ENCODE data around the gene CDH13. TPM values are rescaled to one million over a fixed set of nuclear protein-coding genes. Genes with fewer than 3 reads are reported as not detected.
A peak's percentile ranks its signal among the peaks of the same experiment; 100 is the strongest.

The CDH13 gene
- polyA plus RNA-seq, 1 experiment, result 113 TPM

DNA sequence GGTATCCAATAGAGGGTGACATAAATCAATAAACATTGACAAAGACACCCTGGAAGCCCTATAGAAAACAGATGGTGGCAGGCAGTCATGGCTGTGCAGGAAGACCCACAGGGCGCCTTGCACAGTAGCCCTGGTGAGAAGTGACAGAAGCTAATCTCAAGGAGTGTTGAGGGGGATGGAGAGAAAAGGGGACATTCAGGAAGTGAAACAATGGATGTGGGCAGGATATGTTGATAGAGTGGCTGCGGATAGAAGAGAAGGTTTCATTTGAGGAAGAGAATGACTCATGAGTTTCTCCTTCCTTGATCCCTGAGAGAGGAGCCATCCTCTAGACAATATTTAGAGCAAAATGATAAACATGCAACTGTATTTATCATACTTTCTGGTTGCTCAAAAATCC lies 712.2 kb downstream of the CDH13 start:
- TF ChIP-seq, protein P1, sequence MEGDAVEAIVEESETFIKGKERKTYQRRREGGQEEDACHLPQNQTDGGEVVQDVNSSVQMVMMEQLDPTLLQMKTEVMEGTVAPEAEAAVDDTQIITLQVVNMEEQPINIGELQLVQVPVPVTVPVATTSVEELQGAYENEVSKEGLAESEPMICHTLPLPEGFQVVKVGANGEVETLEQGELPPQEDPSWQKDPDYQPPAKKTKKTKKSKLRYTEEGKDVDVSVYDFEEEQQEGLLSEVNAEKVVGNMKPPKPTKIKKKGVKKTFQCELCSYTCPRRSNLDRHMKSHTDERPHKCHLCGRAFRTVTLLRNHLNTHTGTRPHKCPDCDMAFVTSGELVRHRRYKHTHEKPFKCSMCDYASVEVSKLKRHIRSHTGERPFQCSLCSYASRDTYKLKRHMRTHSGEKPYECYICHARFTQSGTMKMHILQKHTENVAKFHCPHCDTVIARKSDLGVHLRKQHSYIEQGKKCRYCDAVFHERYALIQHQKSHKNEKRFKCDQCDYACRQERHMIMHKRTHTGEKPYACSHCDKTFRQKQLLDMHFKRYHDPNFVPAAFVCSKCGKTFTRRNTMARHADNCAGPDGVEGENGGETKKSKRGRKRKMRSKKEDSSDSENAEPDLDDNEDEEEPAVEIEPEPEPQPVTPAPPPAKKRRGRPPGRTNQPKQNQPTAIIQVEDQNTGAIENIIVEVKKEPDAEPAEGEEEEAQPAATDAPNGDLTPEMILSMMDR (IDR thresholded peaks at IDR 0.05; ENCODE audit: insufficient read depth, low read depth, low read length), result no peak
- ChIA-PET POLR2A (no interaction called here), CTCF (interaction anchor here (1.8 kb wide), 1 partner anchor 18 kb away, joined by 7 read pairs; no protein-coding TSS in a partner anchor)
- H3K4me3 ChIP-seq (ENCODE audit: low read depth, low read length), result no peak overlapping the region
- H3K27me3 ChIP-seq (ENCODE audit: control insufficient read depth, insufficient read depth, low read length), result no peaks in the 10 kb centered on the region
- H3K36me3 ChIP-seq (ENCODE audit: control insufficient read depth, insufficient read depth, low read length), result no peaks in the 10 kb centered on the region
- DNase-seq (ENCODE audit: low read depth), result no peak

DNA sequence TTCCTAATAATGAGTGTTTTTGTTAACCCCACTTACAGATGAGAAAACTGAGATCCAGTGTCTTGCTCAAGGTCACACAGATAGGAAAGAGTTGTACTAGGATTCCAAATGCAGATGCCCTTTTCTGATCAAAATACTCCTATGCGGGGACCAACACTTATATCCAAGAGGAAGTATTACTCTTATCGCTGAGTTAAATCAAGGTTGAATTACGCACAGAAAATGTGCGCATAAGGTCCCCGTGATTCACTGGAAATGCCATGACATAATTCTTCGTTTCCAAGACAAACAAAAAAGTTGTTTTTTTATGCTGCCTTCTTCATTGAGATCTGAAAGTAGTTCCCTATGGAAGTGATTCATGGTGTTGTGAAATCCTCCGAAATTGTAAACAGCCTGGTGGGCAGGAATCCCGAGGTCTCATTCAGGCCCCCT lies 717.2 kb downstream of the CDH13 start:
- Histone ChIP-seq H3K4me3 (ENCODE audit: low read depth, low read length) (no peak overlapping the region), H3K36me3 (ENCODE audit: control insufficient read depth, insufficient read depth, low read length) (no peaks in the 10 kb centered on the region), H3K27me3 (ENCODE audit: control insufficient read depth, insufficient read depth, low read length) (no peaks in the 10 kb centered on the region)
- TF ChIP-seq, protein P1 (IDR thresholded peaks at IDR 0.05; ENCODE audit: insufficient read depth, low read depth, low read length), result no peak
- POLR2A ChIA-PET, result no interaction called here
- DNase-seq (ENCODE audit: low read depth), result peak; percentile 49
- CTCF ChIA-PET, result interaction anchor here (1.2 kb wide), 1 partner anchor 19 kb away, joined by 3 read pairs; no protein-coding TSS in a partner anchor

DNA sequence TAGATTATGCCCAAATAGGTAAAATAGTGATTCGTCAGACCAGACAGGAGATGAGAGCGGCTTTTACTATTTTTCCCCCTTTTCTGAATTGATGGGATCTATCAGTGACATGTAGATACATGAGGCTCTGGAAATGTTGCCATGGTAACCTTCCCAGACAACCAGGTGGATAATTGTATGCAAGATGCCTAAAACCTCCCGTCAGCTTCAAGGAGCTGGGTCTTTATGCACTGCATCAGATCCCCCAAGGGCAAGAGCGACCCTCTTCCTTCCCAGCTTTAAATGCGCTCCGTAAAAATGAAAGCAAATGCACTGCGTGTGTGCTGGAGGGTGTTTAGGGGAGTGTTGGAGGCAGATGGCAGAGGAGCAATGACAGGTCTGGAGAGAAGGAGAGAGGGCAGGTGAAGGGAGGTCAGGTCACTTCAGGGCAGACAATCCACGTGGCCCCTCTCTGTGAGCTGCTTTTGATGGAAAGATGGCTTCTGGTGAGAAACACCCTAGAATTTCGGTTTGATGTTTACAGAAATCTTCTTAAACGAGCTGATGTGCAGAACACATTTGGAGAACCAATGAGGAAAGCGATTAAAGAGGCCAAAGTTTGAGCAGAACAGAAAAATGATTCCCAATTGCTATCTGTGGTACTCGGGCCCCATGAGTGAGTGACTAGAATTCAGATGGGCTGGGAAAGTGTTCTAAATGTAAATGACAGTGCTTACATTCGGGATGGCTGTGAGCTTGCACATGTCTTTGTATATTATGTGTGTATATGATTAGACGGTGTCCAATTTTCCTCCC lies 719.3 kb downstream of the CDH13 start:
- Histone ChIP-seq H3K4me3 (ENCODE audit: low read depth, low read length) (no peak overlapping the region), H3K27me3 (ENCODE audit: control insufficient read depth, insufficient read depth, low read length) (no peaks in the 10 kb centered on the region), H3K36me3 (ENCODE audit: control insufficient read depth, insufficient read depth, low read length) (no peaks in the 10 kb centered on the region)
- POLR2A ChIA-PET, result no interaction called here
- no peak for DNase-seq (ENCODE audit: low read depth)
- CTCF ChIA-PET, result interaction anchor here (1.3 to 1.4 kb wide), 2 partner anchors 10 to 407 kb away, joined by 3 to 4 read pairs; no protein-coding TSS in a partner anchor
- TF ChIP-seq, protein P1 (IDR thresholded peaks at IDR 0.05; ENCODE audit: insufficient read depth, low read depth, low read length), result no peak

DNA sequence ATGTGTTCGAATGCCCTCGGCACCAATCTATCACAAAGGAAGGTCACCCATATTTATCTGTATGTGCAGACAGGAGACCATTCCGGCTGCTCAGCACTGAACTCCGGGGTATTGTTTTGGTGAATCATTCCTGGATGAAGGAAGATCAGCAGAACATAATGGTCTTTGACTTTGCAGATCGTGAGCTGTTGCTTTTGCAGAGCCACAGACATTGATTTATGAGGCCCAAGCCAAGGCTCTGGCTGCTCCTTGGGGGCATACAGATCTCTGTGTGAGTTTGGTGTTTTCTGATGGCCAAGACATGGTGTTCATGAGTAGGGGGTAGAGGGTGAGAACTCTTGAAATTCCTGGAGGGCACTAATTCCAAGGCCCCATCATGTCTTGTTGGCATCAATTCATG lies 722.2 kb downstream of the CDH13 start:
- DNase-seq (ENCODE audit: low read depth), result no peak
- POLR2A ChIA-PET, result no interaction called here
- TF ChIP-seq, protein P1 (IDR thresholded peaks at IDR 0.05; ENCODE audit: insufficient read depth, low read depth, low read length), result no peak
- Histone ChIP-seq H3K4me3 (ENCODE audit: low read depth, low read length) (no peak overlapping the region), H3K36me3 (ENCODE audit: control insufficient read depth, insufficient read depth, low read length) (no peaks in the 10 kb centered on the region), H3K27me3 (ENCODE audit: control insufficient read depth, insufficient read depth, low read length) (no peaks in the 10 kb centered on the region)
- CTCF ChIA-PET, result no interaction called here

DNA sequence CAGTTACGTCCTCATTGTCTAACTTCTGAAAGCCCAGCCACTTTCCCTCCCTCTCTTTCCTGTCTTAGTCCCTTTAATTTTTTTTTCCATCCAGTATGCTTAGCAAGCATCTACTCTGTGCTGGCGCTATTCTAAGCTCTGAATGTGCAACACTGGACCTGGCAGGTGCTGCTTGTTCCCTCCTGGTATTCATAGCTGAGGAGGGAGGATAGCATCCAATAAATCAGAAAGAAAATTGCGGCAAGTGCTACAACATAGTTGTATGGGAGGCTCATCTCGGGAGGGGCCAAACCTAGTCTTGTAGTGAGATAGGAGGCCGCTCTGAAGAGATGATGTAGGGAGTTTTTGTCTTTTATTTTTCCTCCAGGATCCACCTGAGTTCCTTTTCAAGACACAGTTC lies 723.7 kb downstream of the CDH13 start:
- ChIA-PET POLR2A (interaction anchor here (0.6 kb wide), 1 partner anchor 751 kb away, joined by 4 read pairs; no protein-coding TSS in a partner anchor), CTCF (no interaction called here)
- Histone ChIP-seq H3K4me3 (ENCODE audit: low read depth, low read length) (no peak overlapping the region), H3K36me3 (ENCODE audit: control insufficient read depth, insufficient read depth, low read length) (no peaks in the 10 kb centered on the region), H3K27me3 (ENCODE audit: control insufficient read depth, insufficient read depth, low read length) (no peaks in the 10 kb centered on the region)
- DNase-seq (ENCODE audit: low read depth), result no peak
- TF ChIP-seq, protein P1 (IDR thresholded peaks at IDR 0.05; ENCODE audit: insufficient read depth, low read depth, low read length), result no peak
